Hematopoietic multipotent progenitor cell treated with erythropoietin and hydrocortisone succinate and interleukin-3 and kit ligand, for 4 days (in vitro differentiated cells): ENCODE results near the gene DCAF12.
"Not testable (repeated sequence)": the region's sequence is repeated elsewhere in the genome, so short reads cannot be mapped to it uniquely, and the experiment has no call there.

ENCODE experiments used
- DNase-seq: peaks from one replicate; pipeline ENCODE4 v3.0.0-alpha.2; 2015

The DCAF12 gene

DNA sequence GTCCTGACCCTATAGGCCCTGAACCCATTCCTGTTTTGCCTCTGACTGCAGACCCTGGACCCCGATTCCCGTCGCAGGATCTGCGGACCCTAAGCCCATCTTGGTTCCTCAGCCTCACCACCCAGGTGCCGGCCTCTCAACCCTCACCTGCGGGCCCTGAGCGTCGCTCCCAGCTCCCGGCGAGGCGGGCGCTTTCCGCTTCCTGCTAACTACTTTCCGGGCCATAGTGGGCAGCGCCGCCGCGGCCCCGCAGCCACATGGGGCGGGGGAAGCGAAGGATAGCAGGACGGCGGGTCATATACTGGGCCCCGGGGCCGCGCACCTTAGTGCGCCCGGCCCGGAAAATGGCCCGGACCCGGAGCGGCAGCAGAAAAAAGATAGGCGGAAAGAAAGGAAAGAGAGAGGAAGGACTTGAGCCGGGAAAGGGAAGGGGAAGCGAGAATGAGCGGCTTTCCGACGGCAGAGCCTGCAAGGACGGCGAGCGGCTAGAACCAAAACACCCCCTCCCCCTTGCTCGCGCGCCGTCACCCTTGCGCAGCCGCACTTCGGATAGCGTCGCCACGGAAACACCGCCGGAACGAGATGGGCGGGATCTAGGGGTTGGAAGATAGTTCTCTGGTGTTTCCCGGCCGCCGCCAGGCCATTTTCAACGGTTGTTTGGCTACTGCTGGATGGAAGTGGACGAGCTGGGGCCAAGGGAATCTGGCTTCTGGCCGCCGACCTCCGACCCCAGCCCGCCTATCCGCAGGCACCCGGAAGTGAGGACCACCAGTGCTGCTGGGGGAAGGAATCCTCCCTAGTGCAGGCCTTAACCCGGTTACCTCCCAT, at the start of gene DCAF12:
Gene DCAF12, minus strand, starts transcription at position 492 of the 828 bp plus-strand sequence. Its CDS starts 267 bp downstream, at position 225.
- DNase-seq: peak; percentile 98

DNA sequence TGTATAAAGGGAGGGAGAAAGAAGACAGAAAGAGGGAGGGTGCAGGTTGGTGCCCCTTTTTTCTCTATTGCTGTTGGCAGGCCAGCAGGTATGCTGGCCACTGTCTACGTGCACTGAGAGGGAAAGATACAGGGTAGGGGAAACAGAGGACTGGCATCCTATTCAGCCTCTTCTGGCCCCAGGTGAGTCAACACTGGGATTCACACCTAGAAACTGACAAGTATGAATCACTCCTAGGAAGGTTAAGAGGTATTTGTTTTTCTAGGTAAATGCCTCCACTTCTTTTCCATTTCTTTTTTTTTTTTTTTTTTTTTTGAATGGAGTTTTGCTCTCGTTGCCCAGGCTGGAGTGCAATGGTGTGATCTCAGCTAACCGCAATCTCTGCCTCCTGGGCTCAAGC, 49.6 kb upstream of the DCAF12 start:
- DNase-seq: no peak

DNA sequence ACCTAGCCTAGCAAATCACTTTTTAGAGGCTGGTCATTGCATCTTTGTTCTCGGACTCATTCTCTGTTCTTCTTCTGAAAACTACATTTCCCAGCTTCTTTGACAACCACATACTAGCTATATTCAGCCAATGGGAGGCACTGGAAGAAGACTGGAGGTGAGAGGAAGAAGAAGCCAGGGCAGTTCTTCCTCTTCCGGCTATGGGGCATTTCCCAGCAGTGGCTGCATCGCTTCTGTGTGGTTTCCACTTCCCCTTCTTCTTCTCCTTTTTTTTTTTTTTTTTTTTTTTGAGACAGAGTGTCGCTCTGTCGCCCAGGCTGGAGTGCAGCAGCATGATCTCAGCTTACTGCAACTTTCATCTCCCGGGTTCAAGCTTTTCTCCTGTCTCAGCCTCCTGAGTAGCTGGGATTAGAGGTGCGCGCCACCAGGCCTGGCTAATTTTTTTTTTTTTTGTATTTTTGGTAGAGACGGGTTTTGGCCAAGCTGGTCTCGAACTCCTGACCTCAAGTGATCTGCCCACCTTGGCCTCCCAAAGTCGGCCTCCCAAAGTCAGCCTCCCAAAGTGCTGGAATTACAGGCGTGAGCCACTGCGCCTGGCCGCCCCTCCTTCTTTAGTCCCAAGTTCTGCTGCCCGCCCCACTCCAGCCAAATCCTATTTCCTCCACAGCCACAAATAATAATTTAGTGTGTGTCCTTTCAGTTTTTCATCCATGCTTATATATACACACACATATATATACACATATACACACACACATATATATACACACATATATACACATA, 45.4 kb upstream of the DCAF12 start:
- DNase-seq: peak; percentile 91

DNA sequence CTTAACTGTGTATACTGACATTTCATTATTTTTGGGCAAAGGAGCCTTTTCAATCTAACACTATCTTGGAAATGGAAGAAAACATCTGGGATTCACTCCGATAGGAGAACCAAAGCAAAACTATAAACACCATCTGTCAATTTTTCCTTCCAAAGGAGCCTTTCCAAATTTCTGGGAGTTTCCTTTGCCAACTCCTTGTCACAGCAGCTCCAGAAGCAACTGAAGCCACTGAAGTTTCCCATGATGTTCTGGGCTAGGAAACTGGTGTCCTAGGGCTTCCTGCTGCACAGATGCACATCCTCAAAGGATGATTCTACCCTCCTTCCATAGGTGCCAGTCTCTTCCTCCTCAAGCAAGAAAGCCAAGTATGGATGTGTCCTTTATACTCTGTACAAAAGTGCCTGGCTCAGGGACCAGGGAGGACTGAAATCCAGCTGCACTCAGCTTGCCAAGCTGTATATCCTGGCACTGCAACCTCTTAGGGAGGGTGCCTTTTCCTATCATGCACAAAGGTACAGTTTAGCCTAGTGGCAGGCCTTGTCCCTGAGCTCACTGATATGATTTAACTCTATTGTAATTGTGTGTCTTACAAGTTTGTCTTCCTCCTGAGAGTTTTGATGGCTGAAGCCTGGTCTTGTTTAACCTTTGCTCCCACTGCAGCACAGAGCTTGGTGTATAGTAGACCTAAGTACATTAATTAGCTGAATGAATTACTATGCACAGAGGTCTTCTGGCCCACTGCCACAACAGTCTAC, 43.9 kb upstream of the DCAF12 start:
- DNase-seq: no peak

DNA sequence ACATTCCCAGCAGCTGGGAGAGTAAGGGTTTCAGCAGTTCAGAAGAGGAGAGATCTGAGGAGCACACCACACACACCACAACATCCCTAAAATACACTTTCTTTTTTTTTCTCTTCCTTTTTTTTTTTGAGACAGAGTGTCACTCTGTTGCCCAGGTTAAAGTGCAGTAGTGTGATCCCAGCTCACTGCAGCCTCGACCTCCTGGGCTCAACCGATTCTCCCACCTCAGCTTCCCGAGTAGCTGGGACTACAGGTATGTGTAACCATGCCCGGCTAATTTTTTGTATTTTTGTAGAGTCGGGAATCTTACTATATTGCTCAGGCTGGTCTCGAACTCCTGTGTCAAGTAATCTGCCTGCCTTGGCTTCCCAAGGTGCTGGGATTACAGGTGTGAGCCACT, 42.6 kb upstream of the DCAF12 start:
- DNase-seq: no peak

DNA sequence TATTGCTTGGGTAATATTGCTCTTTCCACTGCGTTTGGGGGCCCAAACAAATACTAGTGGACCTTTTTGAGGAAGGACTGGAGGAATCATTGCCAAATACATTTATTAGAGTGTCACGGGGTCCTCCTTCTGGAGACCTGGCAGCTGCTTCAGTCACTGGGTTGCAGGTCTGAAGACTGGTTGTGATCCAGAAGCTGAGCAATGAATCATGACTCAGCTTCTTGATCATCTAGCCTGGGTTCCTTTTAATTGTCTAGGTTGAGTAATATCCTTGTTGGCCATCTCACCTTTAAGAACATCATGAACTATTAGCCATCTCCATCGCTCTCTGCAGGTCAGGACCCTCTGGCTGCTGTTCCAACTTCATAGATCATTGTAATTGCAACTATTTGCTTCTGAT, 36.9 kb upstream of the DCAF12 start:
- no peak for DNase-seq

DNA sequence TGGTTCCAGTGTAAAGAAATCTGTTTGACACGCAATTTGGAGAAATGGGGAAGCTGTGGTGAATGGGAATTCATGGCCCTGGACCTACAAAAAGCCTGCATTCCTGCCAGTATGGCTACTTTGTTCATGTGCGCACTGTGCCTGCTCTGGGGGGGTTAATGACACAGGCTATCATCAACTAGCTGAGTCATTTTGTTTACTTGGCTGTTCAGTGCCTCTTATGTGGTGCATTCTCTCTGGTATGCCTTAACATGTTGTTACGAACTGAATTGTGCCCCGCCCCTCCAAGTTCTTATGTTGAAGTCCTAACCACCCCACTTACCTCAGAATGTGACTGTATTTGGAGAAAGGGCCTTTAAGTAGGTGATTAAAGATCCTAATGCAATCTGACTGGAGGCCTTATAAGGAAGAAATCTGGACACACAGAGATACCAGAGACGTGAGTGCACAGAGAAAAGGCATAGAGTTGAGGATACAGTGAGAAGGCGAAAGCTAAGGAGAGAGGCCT, 31.9 kb upstream of the DCAF12 start:
- peak; percentile 63 for DNase-seq

DNA sequence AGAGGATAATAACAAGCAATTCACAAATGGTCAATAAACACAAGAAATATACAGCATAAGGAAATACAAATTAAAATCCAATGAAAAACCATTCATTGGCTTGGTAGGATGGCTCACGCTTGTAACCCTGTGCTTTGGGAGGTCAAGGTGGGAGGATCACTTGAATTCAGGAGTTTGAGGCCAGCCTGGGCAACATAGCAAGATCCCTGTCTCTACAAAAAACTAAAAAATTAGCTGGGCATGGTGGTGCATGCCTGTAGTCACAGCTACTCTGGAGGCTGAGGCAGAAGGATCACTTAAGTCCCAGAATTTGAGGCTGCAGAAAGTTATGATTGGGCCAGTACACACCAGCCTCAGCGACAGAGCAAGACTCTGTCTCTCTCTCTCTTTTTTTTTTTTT, 31.4 kb upstream of the DCAF12 start:
- no peak for DNase-seq

DNA sequence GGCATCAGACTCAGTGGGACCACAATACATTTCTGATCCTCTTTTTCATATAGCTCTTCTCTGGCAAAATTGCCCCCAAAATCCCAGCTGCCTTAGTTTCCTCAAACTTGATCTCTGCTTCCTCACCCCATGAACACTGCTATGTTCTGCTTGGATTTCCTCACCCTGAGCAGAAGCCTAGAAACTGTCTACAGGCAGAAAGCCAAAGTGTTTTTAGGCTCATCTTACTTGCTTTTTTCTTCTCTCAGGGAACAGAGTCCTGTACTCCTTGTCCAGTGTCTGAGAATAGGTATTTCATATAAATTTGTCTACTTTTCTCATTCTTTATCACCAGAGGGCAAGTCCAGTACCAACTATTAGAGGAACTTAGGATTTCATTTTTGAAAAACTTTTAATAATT, 30.8 kb upstream of the DCAF12 start:
- no peak for DNase-seq

DNA sequence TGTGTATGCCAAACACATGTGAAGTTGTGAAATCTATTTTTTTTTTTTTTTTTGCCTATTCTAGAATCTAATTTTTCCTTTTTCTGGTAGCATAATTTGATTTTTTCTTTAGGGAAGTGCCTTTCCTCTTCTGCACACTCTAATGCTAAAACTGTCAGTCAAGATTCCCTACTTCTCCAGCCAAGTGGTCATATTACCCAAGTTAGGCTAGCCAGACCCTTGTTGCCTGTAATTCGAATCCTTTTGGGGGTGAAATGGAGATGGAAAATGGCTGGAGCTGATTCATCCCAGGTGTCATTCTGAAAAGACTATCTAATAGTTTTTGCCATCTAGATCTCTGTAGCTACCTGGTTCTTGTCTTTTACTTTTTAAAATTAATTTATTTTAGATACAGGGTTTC, 27.6 kb upstream of the DCAF12 start:
- no peak for DNase-seq

DNA sequence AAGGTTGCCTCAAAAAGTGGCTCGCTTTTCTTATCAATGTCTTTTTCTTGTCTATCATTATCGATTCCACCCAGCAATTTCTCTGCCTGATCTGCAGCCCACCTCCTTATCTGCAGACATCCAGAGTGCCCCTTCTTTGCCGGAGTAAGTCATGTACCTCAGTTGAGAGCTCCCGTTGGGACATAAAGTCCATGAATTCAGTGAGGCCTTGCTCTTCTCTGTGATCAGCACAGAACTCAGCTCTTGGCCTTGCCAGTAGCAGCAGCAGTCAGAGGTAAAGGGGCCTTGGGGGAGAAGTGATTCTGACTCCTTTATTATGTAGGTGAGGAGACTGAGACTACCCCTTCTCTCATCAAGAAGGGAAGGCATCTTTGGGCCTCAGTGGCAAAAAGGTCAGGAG, 24.9 kb upstream of the DCAF12 start:
- peak; percentile 54 for DNase-seq

DNA sequence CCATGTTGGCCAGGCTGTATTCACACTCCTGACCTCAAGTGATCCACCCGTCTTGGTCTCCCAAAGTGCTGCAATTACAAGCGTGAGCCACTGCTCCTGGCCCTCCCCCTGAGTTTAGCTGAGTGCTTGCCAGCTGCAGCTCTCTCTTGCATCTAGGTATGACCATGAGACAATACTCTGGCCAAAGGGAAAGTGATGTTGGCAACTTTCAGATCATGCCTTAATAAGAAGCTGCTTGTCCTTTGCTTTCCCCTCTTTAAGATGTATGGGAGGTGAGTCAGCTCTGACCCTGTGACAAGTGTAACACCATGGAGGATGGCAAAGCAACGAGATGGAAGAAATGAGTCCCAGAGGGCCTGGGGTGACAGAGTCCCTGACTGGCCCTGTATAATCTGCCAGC, 18.7 kb upstream of the DCAF12 start:
- DNase-seq: no peak

DNA sequence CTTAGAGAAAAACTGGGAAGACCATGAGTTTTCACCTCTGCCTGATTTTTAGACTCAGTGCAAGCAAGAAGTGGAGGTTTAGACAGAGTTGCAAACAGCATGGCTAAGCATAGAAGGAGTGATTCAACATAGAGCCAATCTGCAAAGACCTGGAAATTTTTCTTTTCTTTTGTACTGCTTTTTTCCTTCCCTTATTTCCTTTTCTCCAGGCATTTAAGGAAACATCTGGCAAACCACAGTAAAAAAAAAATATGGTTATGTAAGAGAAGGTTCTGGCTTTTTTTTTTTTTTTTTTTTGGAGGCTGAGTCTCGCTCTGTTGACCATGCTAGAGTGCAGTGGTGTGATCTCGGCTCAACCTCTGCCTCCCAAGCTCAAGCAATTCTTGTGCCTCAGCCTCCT, 16.6 kb upstream of the DCAF12 start:
- DNase-seq: peak; percentile 43

DNA sequence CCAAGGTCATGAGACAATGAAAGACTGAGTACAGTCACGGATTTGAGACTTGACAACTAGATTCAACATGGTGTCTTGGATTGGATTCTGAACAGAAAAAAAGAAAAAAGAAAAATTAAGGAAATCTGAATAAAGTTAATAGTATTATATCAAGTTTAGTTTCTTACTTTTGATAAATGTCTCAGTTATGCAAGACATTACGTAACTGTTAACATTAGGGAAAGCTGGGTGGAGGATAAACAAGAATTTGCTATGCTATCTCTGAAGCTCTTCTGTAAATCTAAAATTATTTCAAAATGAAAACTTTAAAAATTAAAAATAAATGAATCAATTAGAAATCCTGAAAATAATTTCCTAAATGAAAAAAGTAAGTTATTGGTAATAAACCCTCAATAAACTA, 14.4 kb upstream of the DCAF12 start:
- no peak for DNase-seq

DNA sequence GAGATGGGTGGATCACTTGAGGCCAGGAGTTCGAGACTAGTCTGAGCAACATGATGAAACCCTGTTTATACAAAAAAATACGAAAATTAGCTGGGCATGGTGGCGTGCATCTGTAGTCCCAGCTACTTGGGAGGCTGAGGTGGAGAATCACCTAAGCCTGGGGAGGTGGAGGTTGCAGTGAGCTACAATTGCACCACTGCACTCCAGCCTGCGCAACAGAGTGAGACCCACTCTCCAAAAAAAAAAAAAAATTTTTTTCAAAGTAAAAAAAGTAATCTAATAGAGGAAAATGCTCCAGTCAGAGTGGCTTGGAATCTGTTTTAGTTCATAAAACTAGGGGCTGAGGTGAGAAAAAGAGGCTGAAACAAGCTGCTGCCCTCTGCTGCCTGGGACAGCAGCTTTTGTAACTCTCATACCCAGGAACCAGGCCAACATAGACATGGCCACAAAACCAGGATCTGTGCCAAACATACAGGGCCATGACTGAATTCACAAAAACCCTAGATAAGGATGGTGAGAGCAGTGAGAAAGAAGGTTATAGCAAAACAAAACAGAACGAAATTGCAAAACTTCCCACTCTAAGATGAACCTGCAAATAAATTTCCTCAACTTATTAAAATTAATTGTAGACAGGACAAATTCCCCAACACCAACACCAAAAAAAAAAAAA, 13.1 kb upstream of the DCAF12 start:
- peak; percentile 96 for DNase-seq

DNA sequence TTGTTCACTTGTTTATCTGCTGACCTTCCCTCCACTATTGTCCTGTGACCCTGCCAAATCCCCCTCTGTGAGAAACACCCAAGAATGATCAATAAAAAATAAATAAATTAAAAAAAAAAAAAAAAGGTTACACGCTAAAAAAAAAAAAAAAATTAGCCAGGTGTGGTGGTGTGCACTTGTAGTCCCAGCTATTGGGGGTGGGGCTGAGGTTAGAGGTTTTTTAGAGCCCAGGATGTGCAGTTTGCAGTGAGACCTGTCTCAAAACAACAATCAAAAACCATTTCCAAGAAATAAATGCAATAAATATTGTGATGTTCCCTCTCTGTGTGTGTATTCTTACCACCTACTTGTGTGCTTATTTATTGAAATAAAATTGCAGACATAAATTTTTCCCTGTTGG, 12.1 kb upstream of the DCAF12 start:
- not testable (repeated sequence) for DNase-seq

DNA sequence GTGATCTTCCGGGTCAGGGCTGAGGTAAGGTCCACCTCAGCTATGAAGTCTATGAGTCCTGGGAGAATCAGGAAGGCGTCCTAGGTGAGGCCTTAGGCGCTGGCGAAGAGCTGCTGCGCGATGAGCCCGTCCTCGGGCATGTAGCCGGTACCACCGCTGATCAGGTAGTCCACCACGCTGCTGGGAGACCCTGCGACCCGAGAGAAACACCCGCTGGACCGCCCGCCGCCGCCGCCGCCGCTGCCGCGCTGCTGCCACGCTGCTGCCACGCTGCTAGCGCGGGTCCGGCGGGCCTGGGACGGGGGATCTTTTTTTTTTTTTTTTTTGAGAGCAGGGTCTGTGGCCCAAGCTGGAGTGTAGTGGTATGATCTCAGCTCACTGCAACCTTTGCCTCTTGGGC, 8.0 kb upstream of the DCAF12 start:
- DNase-seq: no peak

DNA sequence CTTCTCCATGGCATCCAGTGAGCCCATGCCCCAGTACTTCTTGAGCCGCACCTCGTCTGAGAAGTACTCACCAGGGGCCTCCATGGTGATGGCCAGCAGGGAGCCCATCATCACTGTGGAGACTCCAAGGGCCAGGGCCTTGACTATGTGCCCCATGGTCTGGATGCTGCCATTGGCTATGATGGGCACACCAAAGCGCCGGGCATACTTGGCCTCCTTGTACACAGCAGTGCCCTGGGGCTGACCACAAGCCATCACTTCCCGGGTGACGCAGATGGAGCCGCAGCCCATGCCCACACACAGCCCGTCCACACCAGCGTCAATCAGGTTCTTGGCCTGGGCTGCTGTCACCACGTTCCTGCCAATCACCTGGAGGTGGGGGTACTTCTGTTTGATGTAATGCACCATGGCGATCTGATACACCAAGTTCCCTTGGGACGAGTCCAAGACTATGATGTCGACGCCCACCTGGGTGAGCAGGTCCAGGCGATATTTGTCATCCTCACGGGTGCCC, 7.0 kb upstream of the DCAF12 start:
- DNase-seq: no peak

DNA sequence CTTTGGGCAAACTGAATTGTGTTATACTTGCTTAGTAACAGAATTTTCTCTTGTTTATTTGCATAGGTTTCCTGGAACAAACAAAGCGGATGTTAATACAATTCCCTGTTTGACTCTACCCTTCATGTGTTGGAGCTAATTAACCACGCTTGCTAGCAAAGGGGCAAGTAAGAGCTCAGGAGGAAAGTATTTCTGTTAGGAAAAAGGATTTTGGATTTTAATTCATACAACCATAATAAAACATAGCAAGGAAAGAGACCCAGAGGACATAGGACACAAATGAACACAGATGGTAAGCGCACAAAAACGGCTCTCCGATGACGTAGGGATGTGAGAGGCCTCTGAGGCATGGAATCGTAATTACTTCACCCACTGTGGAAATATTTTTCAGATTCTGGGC, 5.1 kb upstream of the DCAF12 start:
- DNase-seq: no peak

DNA sequence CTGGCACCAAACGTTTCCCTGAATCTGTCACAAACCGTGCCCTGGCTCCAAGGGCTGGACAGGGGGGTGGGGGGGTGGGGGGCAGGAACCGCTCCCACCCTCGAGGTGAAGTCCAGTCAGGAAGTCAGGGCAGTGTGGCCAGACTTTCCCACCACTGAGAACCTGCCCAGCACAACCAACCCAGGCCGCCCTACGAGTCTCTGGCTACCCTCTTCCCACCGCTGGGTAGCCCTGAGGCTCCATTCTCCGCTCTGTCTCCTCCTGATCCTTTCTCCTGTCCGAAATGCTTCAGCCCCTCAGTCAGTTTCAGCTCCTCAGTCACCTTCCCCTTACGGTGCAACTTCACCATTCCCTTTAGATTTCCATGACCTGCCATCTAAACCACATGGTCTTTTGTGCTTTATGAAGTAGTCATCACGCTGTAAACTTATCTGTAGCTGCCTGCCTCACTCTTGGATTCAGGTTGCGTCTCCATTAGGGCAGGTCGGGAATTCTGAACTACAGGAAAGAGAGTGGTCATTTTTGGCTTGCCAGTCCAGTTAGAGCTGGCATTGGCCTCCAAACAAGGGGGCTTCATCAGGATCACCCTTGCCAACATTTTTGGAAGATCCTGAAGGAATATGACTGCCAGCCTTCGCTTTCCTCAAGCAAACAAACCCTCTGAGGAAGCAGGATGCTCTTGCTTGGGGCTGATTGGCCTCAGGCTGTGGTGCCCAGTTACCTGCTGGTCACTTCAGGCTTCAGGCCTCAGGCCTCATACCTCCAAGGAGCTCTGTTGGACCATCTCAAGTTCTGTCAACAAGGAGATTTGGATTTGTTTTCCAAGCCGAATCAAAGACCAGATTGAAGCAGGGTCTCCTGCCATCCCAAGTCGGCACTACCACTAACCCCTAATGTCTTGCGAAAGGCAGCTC, 794 bp upstream of the DCAF12 start:
- no peak for DNase-seq

DNA sequence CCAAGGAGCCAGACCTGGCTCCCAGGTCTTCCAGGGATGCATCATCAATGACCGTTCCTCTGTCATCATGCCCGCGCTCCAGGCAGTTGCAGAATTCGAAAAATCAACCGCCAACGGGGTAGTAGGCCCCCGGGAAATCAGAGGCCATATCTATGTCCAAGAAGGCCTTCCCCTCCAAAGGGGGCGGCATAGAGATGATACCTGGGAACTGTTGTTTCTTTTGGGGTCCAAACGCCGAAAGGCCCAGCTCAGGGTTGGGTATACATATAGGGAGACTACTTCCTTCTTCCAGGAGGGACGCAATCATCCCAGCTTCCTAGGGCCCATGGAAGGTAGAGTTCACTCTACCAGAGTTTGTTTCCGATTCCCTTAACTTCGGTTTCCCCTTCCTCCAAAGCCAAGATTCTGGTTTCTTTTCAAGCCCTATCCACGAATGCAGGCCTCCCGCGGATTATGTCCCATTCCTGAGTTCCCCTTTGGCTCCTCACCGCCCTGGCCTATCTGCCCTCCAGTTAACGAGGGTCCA, 754 bp downstream of the DCAF12 start:
- DNase-seq: peak; percentile 49
